SHP77 (cell line): ENCODE measurements around the gene PPP2R5C.
"Not testable (repeated sequence)": the region's sequence is repeated elsewhere in the genome, so short reads cannot be mapped to it uniquely, and the experiment has no call there.

Experiments
- DNase-seq, 2 experiments: peaks; one replicate each; lab custom pipeline; 2025; lab: John Stamatoyannopoulos, UW

The PPP2R5C gene

DNA sequence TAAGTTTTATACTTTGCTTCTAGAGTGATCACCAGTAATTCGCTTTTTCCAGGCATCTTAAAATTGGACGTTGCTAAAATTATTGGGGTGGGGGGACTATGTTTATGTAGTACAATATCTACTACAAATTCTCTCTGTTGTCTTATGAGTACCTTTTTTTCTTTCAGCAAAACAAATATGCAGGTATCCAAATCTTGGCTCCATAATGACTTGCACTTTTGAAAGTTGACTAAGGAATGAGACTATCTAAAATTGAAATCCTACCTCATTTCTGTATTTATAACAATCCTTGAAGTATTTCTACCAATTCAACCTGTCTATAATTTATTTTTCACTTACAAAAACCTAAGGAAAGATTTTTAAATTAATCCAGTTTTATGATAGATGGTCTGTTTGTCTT is 205.2 kb downstream of the PPP2R5C start:
- no peak for DNase-seq

DNA sequence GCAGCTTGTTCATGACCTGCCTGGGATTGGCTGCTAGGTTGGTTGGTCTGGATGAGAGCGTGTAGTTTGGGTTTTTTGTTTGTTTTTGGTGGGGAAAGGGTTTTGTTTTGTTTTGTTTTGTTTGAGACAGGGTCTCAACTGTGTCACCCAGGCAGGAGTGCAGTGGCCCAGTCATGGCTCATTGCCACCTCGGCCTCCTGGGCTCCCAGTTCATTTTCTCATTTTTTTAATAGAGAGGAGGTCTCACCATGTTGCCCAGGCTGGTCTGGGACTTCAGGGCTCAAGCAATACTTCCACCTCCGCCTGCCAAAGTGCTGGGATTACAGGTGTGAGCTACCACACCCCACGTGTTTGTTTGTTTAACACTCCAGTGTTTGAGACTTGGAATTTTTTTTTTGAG is 206.7 kb downstream of the PPP2R5C start:
- DNase-seq = no peak

DNA sequence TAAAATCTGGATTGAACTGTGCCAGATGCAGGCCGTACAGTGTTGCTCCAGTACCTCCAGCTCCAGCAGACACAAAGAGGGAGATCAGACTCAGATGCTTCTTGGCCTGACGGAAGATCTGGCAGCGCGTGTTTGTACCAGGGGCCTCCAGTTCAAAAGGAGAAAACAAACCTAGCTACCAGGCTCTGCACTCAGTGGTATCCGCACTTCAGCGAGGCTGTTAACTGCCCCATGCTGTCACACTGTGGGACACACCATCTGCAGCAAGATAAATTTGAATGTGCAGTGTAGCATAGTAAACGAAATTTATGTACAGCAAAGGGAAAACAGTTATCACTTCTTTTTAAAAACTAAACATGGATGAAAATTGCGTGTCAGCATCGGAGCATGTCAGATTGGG is 208.0 kb downstream of the PPP2R5C start:
- DNase-seq = no peak

- no peak for DNase-seq
Measured at GRCh38 chr14:101970830-101971400, 209.4 kb downstream of the PPP2R5C start.

- DNase-seq = not testable (repeated sequence)
Measured at GRCh38 chr14:101971458-101971857, 209.9 kb downstream of the PPP2R5C start.

DNA sequence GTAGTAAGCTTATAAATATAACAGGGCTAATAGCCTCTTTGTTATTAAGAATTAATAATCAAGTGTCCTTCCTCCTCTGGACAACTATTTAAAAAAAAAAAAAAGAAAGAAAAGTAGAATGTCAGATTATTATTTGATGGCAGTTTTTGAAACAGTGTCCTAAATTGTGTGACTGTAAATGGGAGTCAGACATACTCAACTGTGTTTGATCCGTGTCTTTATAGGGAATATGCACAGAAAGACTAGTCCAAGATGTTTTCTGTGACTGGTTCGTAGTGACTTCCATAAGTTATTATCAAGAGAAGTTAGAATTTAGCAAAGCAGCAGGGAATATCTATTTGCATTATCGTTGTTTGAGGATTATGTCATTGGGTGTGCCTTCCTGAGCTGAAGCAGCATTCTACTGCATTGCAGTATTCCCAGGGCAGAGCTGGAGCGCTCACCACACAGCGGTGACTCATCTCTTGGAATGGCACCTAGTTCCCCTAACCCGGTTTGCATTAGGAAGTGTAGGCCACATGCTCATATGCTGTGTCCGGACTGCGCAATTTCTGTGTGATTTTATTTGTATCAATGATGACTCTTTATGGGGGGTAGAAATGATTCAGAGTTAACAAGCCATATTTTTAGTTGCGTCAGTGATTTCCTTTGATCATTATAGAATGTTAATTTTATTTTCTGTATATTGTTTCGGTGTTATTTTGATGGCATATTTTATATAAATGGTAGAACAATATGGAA is 210.8 kb downstream of the PPP2R5C start:
- peak; percentile 48 to 60 for DNase-seq

GRCh38 chr14:101973356-101973755 is 211.8 kb downstream of the PPP2R5C start:
- no peak for DNase-seq

DNA sequence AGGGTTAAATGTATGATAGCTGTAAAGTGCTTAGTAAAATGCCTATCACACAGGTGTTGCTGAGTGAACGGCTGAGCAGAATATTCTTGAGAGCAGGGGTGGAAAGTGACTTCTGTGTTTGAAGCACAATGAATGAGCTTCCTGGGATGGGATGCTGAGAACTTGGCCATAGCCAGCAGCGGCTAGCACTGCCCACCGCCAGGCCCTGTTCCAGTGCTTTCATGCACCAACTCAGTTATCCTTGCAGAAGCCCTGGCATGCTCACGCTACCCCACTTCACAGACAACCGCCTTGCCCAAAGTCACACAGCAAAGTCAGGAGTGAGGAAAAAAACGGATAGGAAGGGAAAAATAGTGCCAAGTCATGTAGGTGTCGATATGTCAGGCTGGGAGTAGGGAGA is 213.7 kb downstream of the PPP2R5C start:
- DNase-seq = no peak
